ELR (cell line): ENCODE results near the gene SRXN1.
"Not testable (repeated sequence)": the region's sequence is repeated elsewhere in the genome, so short reads cannot be mapped to it uniquely, and the experiment has no call there.

Experiments
- DNase-seq: peaks from one replicate; pipeline ENCODE4 v3.0.0-alpha.2; 2015; ENCODE audit warnings: low read depth

SRXN1 gene

DNA sequence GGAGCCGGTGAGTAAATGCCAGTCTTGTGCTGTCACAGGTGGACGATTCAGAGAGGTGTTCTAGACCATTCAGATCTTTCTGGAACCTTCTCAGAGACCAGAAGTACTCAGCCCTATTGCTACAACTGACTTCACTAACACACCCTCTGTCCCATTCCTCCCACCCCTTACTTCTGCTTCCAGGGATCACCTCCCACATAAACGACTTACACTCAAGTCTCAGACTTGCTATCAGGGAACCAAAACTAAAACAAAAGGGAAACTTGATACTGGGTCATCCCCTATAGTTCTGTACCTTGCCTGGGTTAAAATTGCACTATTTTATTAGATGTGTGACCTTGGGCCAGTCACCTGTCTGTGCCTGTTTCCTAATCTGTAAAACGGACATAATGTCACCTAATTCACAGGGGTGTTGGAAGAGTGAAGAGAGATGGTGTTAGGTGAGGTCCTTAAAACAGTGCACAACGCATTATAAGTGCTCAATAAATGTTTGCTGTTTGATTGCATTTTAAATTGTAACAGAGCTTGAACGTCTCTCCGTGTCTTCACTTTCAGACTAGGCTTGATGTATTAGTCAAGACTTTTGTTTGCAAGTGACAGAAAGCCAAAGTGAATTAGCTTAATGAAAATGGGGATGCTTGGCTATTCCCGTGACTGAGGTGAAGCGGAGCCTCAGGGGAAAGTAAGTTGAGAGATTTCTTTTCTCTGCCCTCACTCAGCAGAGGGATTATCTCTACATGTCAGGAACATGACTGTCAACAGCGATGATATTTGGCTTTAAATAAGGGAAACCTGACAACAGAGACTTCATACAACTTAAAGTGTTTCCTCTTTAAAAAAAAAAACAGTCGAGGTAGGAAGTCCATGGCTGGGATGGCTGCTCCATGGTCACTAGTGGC is 3.0 kb upstream of the SRXN1 start:
- DNase-seq: no peak

DNA sequence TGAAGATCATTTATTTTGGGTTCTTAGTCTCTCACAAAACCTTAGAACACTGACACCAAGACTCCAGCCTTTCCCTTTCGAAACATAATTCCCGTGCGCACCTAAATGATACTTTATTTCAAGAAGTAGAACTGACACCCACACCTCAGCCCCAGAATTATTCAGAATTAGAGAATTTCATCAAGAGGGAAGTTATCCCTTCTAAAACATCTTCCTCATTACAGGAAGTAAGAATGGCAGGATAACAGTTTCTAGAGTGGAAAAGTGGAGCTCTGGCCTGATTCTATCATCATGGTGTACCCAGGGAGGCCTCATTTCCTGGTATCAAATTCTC is 1.4 kb upstream of the SRXN1 start:
- DNase-seq: no peak

- no peak for DNase-seq
These were observed 803 bp upstream of the SRXN1 start for GRCh38 chr20:653590-654416.

GRCh38 chr20:652615-653109 is 338 bp downstream of the SRXN1 start:
- peak; percentile 63 for DNase-seq

DNA sequence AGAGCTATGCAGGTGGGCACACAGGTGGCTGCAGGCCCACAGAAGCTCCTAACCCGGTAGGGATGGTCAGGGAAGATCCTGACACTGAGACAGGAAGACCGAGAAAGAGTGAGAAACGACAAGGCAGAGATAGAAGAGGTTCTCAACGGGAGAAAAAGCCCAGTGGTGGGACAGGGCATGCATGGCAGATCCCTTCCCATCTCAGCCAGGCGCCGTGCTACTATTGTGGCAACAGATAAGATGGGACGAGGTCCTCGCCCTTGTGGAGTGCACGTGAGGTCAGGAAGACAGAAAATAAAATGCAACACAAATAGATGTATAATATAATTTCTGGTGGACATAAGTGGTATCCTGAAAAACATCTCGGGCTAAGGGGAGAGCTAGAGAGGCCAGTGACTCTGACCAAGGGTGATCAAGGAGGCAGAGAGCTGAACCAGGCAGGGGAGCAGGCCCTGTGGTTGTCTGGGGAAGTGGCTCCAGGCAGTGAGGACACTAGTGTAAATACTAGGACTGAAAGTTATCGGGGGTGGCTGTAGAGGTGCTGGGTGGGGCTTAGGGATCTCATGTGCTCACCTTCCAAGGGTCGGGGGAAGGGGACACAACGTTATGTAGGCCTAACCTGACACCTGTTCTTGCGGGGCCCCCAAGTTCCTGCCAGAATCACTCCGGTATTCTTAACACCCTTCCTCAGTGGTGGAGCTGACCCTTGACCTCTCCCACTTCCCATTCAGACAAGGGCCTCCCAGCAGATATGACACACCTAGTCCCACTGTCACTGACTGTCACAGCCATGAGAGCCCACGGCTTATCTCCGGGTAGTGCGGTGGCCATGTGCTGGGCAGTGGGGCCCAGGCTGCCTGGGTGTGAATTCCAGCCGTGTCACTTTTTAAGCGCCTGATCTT is 1.0 kb downstream of the SRXN1 start:
- peak; percentile 21 for DNase-seq

- peak; percentile 30 for DNase-seq
These were observed 2.0 kb downstream of the SRXN1 start for GRCh38 chr20:650954-651353.

DNA sequence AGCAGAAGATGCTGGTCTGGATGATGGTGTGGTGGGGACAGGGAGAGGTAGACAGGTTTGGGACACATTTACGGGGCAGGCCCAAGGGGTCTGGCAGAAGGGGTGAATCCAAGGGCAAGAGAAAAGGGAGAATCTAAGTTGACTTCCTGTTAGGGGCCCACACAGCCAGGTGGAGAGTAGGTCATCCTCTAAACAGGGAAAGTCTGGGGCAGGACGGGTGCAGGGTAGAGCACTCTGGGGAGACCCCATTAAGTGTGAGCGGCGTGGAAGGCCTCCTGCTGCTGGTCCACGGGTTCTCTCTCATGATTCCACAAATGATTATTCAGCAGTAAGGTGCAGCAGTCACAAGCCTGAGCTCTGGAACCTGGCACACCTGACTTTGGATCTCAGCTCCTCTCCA is 2.7 kb downstream of the SRXN1 start:
- no peak for DNase-seq

- no peak for DNase-seq
These were observed 5.5 kb downstream of the SRXN1 start for GRCh38 chr20:647479-648019.

DNA sequence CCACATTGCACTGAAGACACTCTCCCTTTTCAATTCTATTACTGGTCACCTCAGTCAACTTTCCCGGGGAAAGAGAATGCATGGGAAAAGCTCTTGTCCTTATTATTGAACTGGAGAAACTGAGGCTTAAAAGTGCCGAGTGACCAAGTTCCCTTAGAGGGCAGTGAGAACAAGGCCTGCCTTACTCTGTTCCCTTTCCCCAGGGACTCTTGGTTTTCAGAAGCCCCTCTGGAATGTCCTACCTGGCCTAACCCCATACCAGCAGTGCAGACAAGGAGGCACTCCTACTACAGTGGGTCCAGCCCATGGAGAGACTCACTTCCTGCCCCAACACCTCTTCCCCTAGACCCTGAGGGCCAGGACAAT is 6.1 kb downstream of the SRXN1 start:
- DNase-seq: no peak

GRCh38 chr20:646107-646867 is 6.7 kb downstream of the SRXN1 start:
- no peak for DNase-seq

- peak; percentile 63 for DNase-seq
These were observed 7.5 kb downstream of the SRXN1 start for GRCh38 chr20:645318-646106.

DNA sequence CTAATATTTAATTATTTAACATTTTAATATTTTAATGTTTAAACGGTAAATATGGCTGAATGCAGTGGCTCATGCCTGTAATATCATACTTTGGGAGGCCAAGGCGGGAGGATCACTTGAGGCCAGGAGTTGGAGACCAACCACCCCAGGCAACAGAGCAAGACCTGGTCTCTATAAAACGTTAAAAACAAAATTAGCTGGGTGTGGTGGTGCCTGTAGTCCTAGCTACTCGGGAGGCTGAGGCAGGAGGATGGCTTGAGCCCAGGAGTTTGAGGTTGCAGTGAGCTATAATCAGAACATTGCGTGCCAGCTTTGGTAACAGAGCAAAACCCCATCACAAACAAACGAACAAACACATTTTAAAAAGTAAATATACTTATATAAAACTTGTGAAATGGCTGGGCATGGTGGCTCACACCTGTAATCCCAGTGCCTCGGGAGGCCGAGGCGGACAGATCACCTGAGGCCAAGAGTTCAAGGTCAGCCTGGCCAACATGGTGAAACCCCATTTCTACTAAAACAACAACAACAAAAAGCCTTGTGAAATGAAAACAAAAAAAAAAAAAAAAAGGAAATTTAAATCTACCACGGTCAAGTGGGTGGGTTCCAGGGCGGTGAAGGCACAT is 8.2 kb downstream of the SRXN1 start:
- no peak for DNase-seq

- no peak for DNase-seq
These were observed 10.4 kb downstream of the SRXN1 start for GRCh38 chr20:642398-643174.

- not testable (repeated sequence) for DNase-seq
These were observed 11.0 kb downstream of the SRXN1 start for GRCh38 chr20:642013-642397.

DNA sequence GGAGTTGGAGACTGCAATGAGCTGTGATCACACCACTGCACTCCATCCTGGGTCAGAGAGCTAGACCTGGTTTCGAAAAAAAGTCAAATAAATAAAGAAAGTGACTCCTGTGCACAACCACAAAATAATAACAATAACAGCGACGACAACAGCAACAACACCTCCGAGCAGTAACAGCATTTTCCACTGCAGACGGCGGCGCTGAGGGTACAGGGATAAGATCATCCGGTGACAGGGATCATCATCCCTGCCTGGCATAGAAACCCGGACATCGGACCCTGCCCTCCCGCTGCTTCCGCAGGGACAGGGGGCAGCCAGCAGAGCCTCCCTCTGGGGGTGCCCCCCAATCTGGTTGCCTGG is 11.5 kb downstream of the SRXN1 start:
- DNase-seq: peak; percentile 9

GRCh38 chr20:640674-641515 is 12.1 kb downstream of the SRXN1 start:
- no peak for DNase-seq

DNA sequence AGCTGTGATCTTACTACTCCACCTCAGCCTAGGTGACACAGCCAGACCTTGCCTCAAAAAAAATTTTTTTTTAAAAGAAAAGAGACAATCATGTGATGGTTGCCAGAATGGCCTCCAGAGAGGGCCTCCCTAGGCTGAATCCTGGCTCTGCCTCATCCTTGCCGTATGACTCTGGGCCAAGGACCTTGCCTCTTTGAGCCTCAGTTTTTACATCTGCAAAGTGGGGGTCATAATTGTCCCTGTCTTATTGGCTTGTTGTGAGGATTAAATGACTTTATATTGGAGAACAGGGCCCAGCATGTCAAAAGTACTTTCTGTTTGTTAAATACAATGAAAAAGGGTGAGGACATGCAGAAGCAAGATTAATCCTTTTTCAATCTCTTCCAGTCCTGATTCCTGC is 14.4 kb downstream of the SRXN1 start:
- DNase-seq: no peak

- no peak for DNase-seq
These were observed 15.4 kb downstream of the SRXN1 start for GRCh38 chr20:637559-637958.
